GM21360 (cell line): ENCODE data around the gene PDE2A.
A peak's percentile ranks its signal among the peaks of the same experiment; 100 is the strongest.

Experiments used
- ATAC-seq: cut with Tn5 transposase; IDR thresholded peaks from one replicate; pipeline ENCODE4 v1.9.1; 2021; ENCODE audit warnings: mild to moderate bottlenecking, moderate library complexity; ENCODE audit not compliant: unreplicated experiment

PDE2A gene

DNA sequence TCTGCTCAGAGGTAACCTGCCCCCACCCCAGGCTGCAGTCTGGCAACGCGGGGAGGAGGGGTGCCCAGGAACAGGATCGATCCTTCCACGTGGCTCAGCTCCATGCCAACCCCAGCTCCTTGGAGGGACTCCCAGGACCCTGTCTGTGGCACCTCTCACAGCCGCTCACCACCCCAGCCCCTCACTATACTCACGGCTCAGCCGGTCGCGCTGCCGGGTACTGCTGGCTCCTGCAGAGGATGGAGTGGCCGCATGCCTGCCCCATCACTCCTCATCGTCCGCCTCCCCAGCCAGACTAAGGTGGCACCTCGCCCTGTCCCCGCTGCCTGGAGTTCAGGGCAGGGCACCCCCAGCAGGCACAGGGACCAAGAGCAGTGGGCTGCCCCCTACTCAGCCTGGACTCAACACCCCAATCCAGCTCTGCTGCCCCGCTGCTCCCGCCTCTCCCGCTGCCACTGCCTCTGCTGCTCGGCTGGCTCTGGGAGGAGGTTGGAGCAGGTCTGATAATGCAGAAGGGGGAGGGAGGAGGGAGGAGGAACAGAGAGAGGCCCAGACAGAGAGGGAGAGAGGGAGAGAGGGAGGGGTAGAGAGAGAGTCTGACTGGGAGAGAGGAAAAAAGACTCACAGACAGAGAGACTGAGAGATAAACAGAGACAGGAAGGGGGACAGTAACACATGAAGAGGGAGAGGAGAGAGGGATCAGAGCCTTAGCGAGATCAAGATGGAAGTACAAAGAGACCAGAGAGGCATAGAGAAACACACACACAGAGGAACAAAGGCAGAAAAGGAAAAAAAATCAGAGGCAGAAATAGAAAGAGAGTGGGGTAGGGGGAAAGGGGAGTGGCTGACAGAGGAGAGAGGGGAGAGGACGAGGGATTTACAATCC, at the start of gene PDE2A:
TSS of gene PDE2A (minus strand) at position 480 of the 886 bp plus-strand sequence. CDS start at position 265, 215 bp downstream.
- ATAC-seq = no peak

GRCh38 chr11:72723508-72723907, 49.3 kb upstream of the PDE2A start:
- no peak for ATAC-seq

GRCh38 chr11:72722050-72722748, 48.0 kb upstream of the PDE2A start:
- ATAC-seq = peak; percentile 64

DNA sequence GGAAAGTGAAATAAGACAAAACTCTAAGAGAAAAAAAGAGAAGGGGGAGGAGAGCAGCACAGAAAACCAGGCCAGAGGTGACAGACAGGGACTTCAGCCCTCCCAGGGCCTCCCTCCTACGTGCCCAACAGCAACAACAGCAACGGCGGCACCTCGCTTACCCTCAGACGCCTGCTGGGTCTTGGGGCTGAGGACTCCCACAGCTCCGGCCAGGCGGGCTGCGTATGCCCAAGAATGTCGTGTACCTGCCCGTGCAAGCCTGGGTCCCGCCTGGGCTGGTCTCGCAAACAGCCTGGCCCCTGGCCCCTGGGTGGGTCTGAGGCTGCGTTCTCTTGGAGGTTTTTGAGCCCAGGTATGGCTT, 47.4 kb upstream of the PDE2A start:
- ATAC-seq = no peak

DNA sequence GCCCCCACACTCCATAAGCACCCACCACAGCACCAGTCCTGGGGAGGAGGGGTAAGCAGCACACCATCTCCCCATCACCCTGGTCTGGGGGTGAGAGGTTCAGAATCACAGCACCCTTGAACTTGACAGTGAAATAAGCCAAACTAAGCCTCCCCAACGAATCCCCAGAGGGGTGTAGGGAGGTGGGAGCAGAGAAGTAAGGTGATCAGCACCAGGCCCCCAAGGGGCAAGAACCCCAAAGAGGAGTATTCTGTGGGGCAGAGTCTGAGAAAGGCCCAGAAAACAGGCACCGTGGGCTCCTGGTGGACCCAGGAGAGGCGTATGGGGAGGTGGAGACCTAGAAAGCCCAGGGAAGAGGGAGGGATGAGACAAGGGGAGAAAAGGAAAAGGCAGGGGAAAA, 47.1 kb upstream of the PDE2A start:
- ATAC-seq = no peak

DNA sequence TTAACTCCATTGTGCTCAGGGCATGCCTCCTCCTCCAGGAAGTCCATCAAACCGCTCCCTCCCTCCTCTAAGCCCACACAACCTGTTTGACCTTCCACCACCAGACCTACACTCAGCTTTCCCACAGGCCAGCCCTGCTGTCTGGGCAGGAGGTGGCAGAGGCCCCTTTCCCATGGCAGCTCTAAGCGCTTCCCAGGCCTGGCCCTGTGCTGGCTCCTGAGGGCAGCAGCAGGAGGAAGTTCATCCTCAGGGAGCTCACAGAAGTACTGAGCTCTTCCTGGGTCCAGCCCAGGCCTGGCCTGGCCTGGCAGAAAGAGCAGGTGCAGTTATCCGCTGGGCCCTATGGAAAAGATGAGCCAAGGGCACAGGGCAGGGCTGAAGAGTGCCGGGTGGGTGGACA, 46.6 kb upstream of the PDE2A start:
- no peak for ATAC-seq

DNA sequence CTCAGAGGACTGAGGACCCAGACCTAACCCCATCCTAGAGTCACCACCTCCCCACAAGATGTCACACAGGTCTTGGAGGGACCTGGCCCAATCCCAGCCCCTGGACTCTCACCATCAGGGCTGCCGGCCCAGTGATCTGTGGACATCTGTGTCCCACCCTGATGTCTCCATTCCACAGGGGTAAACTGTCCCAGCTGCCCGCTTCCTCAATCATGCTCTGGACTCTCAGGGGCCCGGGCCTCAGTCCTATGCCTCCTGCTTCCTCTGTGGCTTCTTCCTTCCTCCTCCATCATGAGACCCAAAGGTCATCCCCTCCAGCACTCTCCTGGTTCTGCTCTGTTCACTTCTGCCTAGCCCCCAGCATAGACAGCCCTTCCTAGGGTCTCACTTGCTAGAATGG, 45.8 kb upstream of the PDE2A start:
- no peak for ATAC-seq

GRCh38 chr11:72719551-72719950, 45.3 kb upstream of the PDE2A start:
- no peak for ATAC-seq

DNA sequence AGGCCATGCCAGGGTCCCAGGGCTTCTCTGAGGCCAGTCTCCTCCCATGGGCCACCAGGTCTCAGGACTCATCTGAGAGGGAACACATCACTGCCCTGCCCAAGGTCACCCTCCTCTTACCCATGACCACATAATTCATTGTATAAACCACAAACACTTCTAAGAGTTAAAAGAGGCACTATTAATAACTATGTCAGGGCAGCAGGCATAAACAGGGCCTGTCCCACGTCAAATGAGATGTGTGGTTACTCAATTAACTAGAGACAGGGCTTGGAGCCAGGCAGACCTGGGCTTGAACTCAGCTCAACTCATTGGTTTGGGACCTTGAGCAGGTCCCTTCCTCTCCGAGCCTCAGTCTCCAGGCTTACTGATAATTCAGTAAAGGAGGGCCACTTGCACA, 44.9 kb upstream of the PDE2A start:
- ATAC-seq = no peak

GRCh38 chr11:72718101-72718501, 43.9 kb upstream of the PDE2A start:
- ATAC-seq = no peak

DNA sequence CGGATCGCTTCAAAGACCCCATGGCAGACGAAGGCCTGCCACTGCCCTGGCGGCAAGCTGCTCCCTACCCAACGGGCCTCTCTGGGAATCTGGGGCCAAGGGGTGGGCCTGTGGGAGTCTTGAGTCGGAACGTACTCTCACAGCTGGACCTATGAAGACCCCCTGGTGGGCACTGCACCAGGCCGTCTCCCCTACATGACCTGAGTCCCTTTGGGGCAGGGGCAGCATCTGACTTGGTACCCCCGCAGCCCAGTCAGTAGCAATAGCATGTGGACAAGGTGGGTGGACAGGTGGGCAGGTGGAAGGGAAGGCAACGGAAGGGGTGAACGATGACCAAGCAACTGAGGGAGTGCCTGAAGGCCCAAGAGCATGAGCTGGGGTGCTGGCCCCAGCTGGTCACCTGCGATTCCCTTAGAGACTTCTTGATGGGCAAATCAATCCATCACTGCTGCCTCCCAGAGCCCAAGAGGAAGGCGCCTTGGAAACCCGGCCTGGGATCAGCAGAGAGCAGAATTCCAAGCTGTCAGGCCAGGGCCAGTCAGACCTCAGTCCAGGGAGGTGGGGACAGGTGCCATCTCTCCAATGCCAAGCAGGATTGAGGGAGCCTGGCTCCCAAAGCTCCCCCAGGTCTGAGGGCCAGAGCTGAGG, 42.7 kb upstream of the PDE2A start:
- no peak for ATAC-seq

DNA sequence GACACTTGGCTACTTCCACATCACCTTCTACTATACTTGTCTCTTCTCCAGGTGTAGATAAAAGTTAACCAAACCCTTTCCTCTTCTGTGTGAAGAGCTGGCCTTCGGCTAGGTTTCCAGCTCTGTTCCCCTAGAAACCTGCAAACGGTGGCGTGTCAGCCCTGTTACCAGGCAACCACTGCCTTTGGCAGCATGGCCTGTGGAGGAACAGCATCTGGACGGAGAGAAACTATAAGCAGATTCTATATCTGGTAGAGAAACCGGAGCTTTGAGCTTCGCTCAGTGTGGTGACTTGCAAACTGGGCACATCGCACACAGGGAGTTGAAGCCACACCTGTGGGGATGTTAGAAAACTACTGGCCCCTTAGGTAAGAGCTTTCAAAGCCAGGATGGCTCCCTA, 42.1 kb upstream of the PDE2A start:
- no peak for ATAC-seq

DNA sequence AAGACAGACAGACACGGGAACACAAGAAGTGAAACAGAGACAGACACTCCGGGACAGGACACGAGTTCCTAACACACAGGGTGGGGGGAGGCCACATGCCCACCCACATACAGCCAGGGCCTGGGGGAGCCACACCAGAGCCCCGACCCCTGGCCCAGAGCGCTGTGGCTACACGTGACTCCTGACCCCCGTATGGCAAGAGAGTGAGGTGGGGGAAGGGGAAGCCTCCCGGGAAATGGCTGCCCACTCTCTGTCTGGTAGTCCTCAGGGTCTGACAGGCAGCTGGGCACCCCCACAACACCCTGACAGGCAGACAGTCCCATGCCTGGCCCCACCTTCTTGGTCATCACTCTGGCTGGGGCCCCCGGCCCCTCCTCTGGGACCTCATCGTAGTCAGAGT, 38.6 kb upstream of the PDE2A start:
- no peak for ATAC-seq

- no peak for ATAC-seq
Observed at GRCh38 chr11:72712168-72712751, 38.0 kb upstream of the PDE2A start.

DNA sequence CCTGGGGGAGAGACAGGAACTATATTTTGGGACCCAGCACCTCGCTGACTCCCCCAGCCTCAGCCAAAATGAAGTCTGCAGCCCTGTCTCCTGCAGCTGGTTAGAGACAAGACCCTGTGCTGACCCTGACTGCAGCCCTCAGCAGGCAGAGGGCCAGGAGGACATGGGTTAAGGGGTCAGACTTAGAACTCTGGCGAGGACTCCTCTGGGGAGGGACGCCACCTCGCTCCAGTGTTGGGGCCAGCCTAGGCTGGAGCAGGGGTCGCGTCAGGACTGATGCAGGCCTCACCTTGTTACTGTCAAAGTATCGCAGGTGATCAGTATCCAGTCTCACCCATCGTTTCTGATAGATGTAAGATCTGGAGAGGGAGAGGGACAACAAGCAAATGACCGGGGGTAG, 36.9 kb upstream of the PDE2A start:
- no peak for ATAC-seq

GRCh38 chr11:72710278-72710677, 36.1 kb upstream of the PDE2A start:
- ATAC-seq = no peak

GRCh38 chr11:72709478-72710238, 35.4 kb upstream of the PDE2A start:
- no peak for ATAC-seq

DNA sequence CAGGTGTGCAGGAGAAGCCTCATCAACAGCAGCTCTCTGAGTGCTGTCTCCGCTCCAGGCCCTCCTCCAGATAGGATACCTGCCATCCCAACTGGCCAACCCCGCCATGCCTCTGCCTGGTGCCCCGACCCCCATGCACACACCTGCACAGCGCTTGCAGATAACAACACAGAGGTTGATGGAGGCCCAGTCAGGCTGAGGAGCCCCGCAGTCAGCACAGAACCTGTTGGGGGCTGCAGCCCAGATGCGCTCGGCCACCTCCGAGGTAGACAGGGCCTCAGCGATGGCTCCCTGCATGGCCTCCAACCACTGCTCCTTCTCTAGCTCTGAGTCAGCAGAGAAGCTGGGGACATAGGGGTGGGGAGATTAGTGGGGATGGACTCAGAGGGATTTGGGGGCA, 32.8 kb upstream of the PDE2A start:
- ATAC-seq = no peak

DNA sequence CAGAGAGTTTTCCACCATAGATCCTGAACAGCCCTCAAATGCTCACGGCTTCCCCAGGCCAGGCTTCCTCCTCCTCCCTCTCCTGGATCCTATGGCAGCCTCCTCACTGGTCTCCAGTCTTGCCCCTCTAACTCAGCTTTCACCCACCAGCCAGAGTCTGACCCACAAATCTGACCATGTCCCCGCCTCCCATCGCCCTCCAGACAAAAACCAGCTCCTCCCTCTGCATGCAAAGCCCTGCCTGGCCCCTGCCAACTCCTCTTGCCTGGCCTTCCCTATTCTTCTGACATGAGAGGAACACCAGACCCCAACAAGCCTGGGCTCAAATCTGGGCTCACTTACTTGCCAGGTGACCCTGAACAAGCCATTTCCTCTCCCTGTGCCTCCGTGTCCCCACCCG, 32.4 kb upstream of the PDE2A start:
- ATAC-seq = no peak

DNA sequence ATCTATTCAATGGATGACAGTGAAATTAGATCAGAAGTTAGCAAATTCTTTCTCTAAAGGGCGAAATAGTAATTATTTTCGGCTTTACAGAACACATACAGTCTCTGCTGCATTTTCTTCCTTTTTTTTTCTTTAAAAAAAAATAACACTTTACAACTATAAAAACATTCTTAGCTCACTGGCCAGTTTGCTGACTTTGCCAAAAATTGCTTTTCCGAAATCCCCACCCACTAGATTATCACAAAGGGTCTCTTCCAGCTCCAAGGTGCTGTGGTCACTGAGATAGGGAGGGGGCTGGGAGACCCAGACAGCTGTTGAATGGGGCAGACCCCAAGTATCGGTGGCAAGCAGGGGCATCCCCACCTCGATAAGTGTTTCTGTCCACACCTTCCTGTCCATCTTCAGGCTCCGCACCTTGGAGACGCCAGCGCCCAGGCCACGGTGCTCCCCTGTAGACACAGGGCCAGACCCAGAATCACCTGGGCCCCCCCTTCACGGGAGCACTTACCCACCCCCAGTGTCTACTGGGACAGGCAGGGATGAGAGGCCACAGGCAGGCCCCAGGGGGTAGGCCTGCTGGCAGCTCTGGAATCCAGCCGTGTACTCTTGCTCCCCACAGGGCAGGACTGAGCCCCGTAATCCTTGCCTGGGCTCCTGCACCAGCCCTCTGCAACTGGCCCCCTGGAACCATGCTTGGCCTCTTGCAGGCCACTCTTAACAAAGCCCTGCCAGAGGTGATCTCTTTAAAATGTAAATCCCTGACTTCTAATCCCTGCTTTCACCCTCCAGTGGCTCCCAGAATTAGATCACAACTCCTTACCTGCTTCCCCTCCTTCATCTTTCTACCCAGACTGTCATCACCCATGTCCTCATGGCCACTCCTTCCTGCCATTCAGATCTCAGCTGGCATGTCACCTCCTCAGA, 31.5 kb upstream of the PDE2A start:
- ATAC-seq = no peak
